PC-3 (cell line): ENCODE measurements around the gene CEPT1. TPM values are rescaled to one million over a fixed set of nuclear protein-coding genes. Genes with fewer than 3 reads are reported as not detected.

Source experiments
- ATAC-seq: fragments of 200-7000 bp; cut with Tn5 transposase; 2 replicates; pipeline ENCODE4 v1.9.1; 2020; ENCODE audit warnings: mild to moderate bottlenecking, moderate library complexity
- BruUV-seq: library from RNA; stranded (reverse); fragments of 400-500 nt; replicated peaks from 2 replicates; lab custom pipeline; 2021; lab: Mats Ljungman, UMichigan
- CTCF ChIA-PET: fragments of 300-600 bp; sonication (Branson Sonifier 250); formaldehyde crosslinking; loops from one replicate; lab custom pipeline; 2022; ENCODE audit warnings: antibody characterized with exemption; lab: Charles Lee
- POLR2A ChIA-PET: fragments of 300-600 bp; sonication (Branson Sonifier 250); formaldehyde crosslinking; loops from one replicate; lab custom pipeline; 2022; ENCODE audit warnings: antibody characterized with exemption; ENCODE audit not compliant: unreplicated experiment; lab: Charles Lee
- DNase-seq: peaks from one replicate; pipeline ENCODE4 v3.0.0-alpha.2; 2015
- H2AFZ ChIP-seq: fragments of 300-600 bp; sonication (generic); 2 replicates; pipeline ENCODE4 v1.6.0; 2016; ENCODE audit warnings: antibody characterized with exemption, low read length
- H3F3A ChIP-seq: fragments of 300-600 bp; sonication (generic); one replicate; pipeline ENCODE4 v1.6.0; 2017; ENCODE audit warnings: antibody characterized with exemption, low read length, control low read depth, mild to moderate bottlenecking; ENCODE audit not compliant: unreplicated experiment
- H3K27ac ChIP-seq: fragments of 300-600 bp; sonication (generic); 2 replicates; pipeline ENCODE4 v1.5.1; 2016; ENCODE audit warnings: mild to moderate bottlenecking, low read length
- H3K27me3 ChIP-seq: fragments of 300-600 bp; sonication (generic); 2 replicates; pipeline ENCODE4 v1.6.1; 2016; ENCODE audit warnings: low read length, mixed read lengths
- H3K36me3 ChIP-seq: fragments of 300-600 bp; sonication (generic); 2 replicates; pipeline ENCODE4 v1.6.1; 2016; ENCODE audit warnings: low read depth, mixed run types, low read length, mixed read lengths
- H3K4me1 ChIP-seq: fragments of 300-600 bp; sonication (generic); 2 replicates; pipeline ENCODE4 v1.5.1; 2016; ENCODE audit warnings: low read length; ENCODE audit not compliant: insufficient read depth
- H3K4me2 ChIP-seq: fragments of 300-600 bp; sonication (generic); 2 replicates; pipeline ENCODE4 v1.6.0; 2016; ENCODE audit warnings: low read length
- H3K4me3 ChIP-seq: fragments of 300-600 bp; sonication (generic); 2 replicates; pipeline ENCODE4 v1.5.1; 2016; ENCODE audit warnings: mild to moderate bottlenecking, low read length, mixed read lengths
- H3K79me2 ChIP-seq: fragments of 300-600 bp; sonication (generic); 2 replicates; pipeline ENCODE4 v1.6.1; 2017; ENCODE audit warnings: low read length, mixed read lengths
- H3K9ac ChIP-seq: fragments of 300-600 bp; sonication (generic); 2 replicates; pipeline ENCODE4 v1.6.0; 2016; ENCODE audit warnings: mild to moderate bottlenecking, low read length
- H3K9me2 ChIP-seq: fragments of 300-600 bp; sonication (generic); replicated peaks from 2 replicates; pipeline ENCODE4 v1.6.1; 2016; ENCODE audit warnings: mixed run types, low read length, mixed read lengths
- H3K9me3 ChIP-seq: fragments of 300-600 bp; sonication (generic); 2 replicates; pipeline ENCODE4 v1.6.1; 2016; ENCODE audit warnings: low read length, mixed read lengths
- H4K20me1 ChIP-seq: fragments of 300-600 bp; sonication (generic); 2 replicates; pipeline ENCODE4 v1.6.1; 2016; ENCODE audit warnings: low read length, mixed read lengths
- EZH2 ChIP-seq: fragments of 300-600 bp; sonication (generic); IDR thresholded peaks from one replicate; pipeline ENCODE4 v1.6.1; 2017; ENCODE audit warnings: antibody characterized with exemption, mild to moderate bottlenecking, low read length; ENCODE audit not compliant: unreplicated experiment
- EZH2phosphoT487 ChIP-seq: fragments of 300-600 bp; sonication (generic); IDR thresholded peaks from 2 replicates; pipeline ENCODE4 v1.6.1; 2018; ENCODE audit warnings: mild to moderate bottlenecking, antibody characterized with exemption, low read length, borderline replicate concordance
- intact Hi-C: fragments of 100-400 bp; cut with micrococcal nuclease; formaldehyde crosslinking; loops from 2 replicates; pipeline ENCODE4 v1.9.0; 2023
- total RNA-seq: library from RNA; depleted of rRNA; stranded (reverse); fragments of >200 nt; gene quantifications from 2 replicates; pipeline ENCODE4 v1.2.3, GENCODE V29; 2014
- TF ChIP-seq, protein P1 (sequence below): fragments of 300-600 bp; sonication (generic); conservative IDR thresholded peaks from 2 replicates; pipeline ENCODE4 v1.5.1; 2017; ENCODE audit warnings: antibody characterized with exemption, low read depth, mild to moderate bottlenecking, low read length

Gene CEPT1
- total RNA-seq, 1 experiment from 2014 or later: 20.6 TPM

DNA sequence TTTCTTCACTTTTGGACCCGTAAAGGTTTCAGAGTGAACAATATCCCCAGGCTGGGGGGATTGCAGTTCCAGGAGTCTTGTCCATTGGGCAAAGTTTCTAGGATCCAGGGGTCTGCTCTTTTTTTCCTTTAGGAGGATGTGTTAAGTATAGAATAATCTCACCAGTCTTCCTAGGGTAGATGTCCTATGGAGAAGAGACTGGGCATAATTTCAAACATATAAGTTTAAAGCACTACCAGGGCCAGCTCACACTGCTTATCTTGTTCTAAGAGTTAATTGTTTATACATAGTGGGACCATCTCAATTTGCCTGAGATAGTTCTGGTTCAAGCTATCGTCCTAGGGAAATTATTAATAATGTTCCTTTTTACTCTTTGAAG lies 88.7 kb downstream of the CEPT1 start:
- intact Hi-C loops: loop anchor here (5.0 kb wide), 1 partner anchor 539 kb away; no protein-coding TSS in a partner anchor
- no peak for DNase-seq
- peak overlapping the region; percentile 14; the same call in 1 of the 2 replicates for H2AFZ ChIP-seq
- peaks cover 26% of the 10 kb centered on the region for H3K4me1 ChIP-seq
- H3K9me3 ChIP-seq: no peaks in the 10 kb centered on the region
- H3F3A ChIP-seq: no peaks in the 10 kb centered on the region
- peak overlapping the region; percentile 31 for H3K9ac ChIP-seq
- no peaks in the 10 kb centered on the region for H3K9me2 ChIP-seq
- peak; percentile 44 for ATAC-seq
- H4K20me1 ChIP-seq: no peaks in the 10 kb centered on the region
- no peak overlapping the region for H3K4me3 ChIP-seq
- no peaks in the 10 kb centered on the region for H3K27me3 ChIP-seq
- H3K79me2 ChIP-seq: no peaks in the 10 kb centered on the region
- peak overlapping the region; percentile 89 for H3K27ac ChIP-seq
- ChIA-PET POLR2A (no interaction called here), CTCF (interaction anchor here (0.6 kb wide), 1 partner anchor 105 kb away, joined by 3 read pairs; no protein-coding TSS in a partner anchor)
- H3K36me3 ChIP-seq: no peaks in the 10 kb centered on the region
- peak overlapping the region; percentile 77 for H3K4me2 ChIP-seq
- TF ChIP-seq EZH2phosphoT487: no peak
- no peak for TF ChIP-seq EZH2
- TF ChIP-seq, protein P1, sequence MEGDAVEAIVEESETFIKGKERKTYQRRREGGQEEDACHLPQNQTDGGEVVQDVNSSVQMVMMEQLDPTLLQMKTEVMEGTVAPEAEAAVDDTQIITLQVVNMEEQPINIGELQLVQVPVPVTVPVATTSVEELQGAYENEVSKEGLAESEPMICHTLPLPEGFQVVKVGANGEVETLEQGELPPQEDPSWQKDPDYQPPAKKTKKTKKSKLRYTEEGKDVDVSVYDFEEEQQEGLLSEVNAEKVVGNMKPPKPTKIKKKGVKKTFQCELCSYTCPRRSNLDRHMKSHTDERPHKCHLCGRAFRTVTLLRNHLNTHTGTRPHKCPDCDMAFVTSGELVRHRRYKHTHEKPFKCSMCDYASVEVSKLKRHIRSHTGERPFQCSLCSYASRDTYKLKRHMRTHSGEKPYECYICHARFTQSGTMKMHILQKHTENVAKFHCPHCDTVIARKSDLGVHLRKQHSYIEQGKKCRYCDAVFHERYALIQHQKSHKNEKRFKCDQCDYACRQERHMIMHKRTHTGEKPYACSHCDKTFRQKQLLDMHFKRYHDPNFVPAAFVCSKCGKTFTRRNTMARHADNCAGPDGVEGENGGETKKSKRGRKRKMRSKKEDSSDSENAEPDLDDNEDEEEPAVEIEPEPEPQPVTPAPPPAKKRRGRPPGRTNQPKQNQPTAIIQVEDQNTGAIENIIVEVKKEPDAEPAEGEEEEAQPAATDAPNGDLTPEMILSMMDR: no peak
- no TSS peak for BruUV-seq

DNA sequence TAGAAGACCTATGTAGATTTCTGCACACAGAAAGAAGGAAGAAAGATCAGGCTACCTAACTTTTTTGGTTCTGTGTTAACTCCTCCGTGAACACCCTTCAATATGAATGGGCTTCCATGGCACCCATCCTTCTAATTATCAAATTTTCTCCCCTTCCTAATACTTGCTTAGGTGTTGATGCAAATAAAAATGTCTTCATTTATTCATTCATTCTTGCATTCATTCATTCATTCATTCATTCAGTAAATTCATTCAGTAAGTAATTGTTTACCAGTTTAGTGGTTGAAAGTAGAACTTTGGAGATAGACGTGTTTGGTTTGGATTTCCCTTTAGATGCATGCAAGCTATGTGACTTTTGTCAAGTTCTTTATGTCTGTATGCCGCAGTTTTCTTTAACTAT lies 92.1 kb downstream of the CEPT1 start:
- no peaks in the 10 kb centered on the region for H3K79me2 ChIP-seq
- H3K27ac ChIP-seq: no peak overlapping the region
- H3F3A ChIP-seq: no peaks in the 10 kb centered on the region
- H3K27me3 ChIP-seq: no peaks in the 10 kb centered on the region
- H3K4me3 ChIP-seq: no peak overlapping the region
- H3K9ac ChIP-seq: no peak overlapping the region
- no peaks in the 10 kb centered on the region for H3K9me2 ChIP-seq
- BruUV-seq: no TSS peak
- ChIA-PET CTCF (no interaction called here), POLR2A (no interaction called here)
- TF ChIP-seq, protein P1: no peak
- no peak for TF ChIP-seq EZH2
- TF ChIP-seq EZH2phosphoT487: no peak
- no peaks in the 10 kb centered on the region for H4K20me1 ChIP-seq
- H3K4me2 ChIP-seq: no peak overlapping the region
- H3K4me1 ChIP-seq: peaks cover 52% of the 10 kb centered on the region
- no peak overlapping the region for H2AFZ ChIP-seq
- DNase-seq: no peak
- intact Hi-C loops: no loop called here
- no peaks in the 10 kb centered on the region for H3K9me3 ChIP-seq
- no peaks in the 10 kb centered on the region for H3K36me3 ChIP-seq
- ATAC-seq: no peak

DNA sequence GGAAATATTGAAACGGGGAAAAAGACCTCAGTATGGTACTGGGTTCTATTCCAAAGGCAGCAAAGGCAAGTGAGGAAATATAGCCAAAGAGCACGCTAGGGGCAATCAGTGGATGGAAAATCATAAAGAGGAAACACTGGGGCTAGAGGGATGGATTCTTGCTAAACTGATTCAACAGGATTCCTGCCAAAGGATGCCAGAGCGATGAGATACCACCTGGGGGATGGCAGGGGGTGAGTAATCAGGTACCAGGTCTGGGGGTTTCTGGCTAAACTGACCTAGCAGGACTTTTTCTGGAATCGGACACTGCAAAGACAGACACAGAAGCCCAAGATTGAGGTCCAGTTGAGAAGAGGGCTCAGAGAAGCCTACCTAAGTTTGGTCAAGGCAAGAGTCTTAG lies 94.2 kb downstream of the CEPT1 start:
- ATAC-seq: peak; percentile 37

More for the DNA sequence above, 94.2 kb downstream of the CEPT1 start:
- Histone ChIP-seq H3K9me3 (no peaks in the 10 kb centered on the region), H3K79me2 (no peaks in the 10 kb centered on the region), H3K4me1 (peaks cover 37% of the 10 kb centered on the region), H3K4me2 (peak overlapping the region; percentile 68), H4K20me1 (no peaks in the 10 kb centered on the region), H3K9me2 (no peaks in the 10 kb centered on the region), H3K9ac (no peak overlapping the region), H3K27me3 (no peaks in the 10 kb centered on the region), H3F3A (no peaks in the 10 kb centered on the region), H3K4me3 (peak overlapping the region; percentile 17; the same call in 1 of the 2 replicates), H2AFZ (no peak overlapping the region), H3K36me3 (no peaks in the 10 kb centered on the region), H3K27ac (peak overlapping the region; percentile 70)
- POLR2A ChIA-PET: no interaction called here
- peak; percentile 83 for DNase-seq
- CTCF ChIA-PET: interaction anchor here (1.0 kb wide), 1 partner anchor 100 kb away, joined by 3 read pairs; no protein-coding TSS in a partner anchor
- intact Hi-C loops: no loop called here
- TF ChIP-seq, protein P1: no peak
- TF ChIP-seq EZH2phosphoT487 (no peak), EZH2 (no peak)
- no TSS peak for BruUV-seq
